KMS-11 (cell line): ENCODE results near the gene LSM14B.

ENCODE experiments used
- H2AFZ ChIP-seq: fragments of 200-600 bp; sonication (generic); 2 replicates; pipeline ENCODE4 v1.6.1; 2016; ENCODE audit warnings: antibody characterized with exemption, mixed run types, low read depth
- H3K27ac ChIP-seq: fragments of 200-600 bp; sonication (generic); 2 replicates; pipeline ENCODE4 v1.6.1; 2016; ENCODE audit warnings: mild to moderate bottlenecking, mixed run types
- H3K27me3 ChIP-seq: fragments of 200-600 bp; sonication (generic); 2 replicates; pipeline ENCODE4 v1.6.1; 2017; ENCODE audit warnings: mild to moderate bottlenecking, low read depth, mixed run types, moderate library complexity; ENCODE audit not compliant: insufficient read depth
- H3K36me3 ChIP-seq: fragments of 200-600 bp; sonication (generic); 2 replicates; pipeline ENCODE4 v1.6.1; 2017; ENCODE audit warnings: mild to moderate bottlenecking, mixed run types; ENCODE audit not compliant: insufficient read depth
- H3K4me1 ChIP-seq: fragments of 200-600 bp; sonication (generic); 2 replicates; pipeline ENCODE4 v1.6.1; 2016; ENCODE audit warnings: mild to moderate bottlenecking, low read depth, mixed run types; ENCODE audit not compliant: poor library complexity, severe bottlenecking
- H3K4me2 ChIP-seq: fragments of 200-600 bp; sonication (generic); 2 replicates; pipeline ENCODE4 v1.7.0; 2016; ENCODE audit warnings: mild to moderate bottlenecking, mixed run types
- H3K4me3 ChIP-seq: fragments of 200-600 bp; sonication (generic); IDR thresholded peaks from 2 replicates; pipeline ENCODE4 v1.6.1; 2017; ENCODE audit warnings: low read depth, low read length, mixed read lengths; ENCODE audit not compliant: insufficient read depth
- H3K79me2 ChIP-seq: fragments of 200-600 bp; sonication (generic); 2 replicates; pipeline ENCODE4 v1.6.1; 2016; ENCODE audit warnings: low read depth, mixed run types; ENCODE audit not compliant: insufficient read depth
- H3K9ac ChIP-seq: fragments of 200-600 bp; sonication (generic); 2 replicates; pipeline ENCODE4 v1.6.1; 2016; ENCODE audit warnings: mild to moderate bottlenecking, mixed run types
- H4K20me1 ChIP-seq: fragments of 200-600 bp; sonication (generic); 2 replicates; pipeline ENCODE4 v1.6.1; 2016; ENCODE audit warnings: mild to moderate bottlenecking, mixed run types; ENCODE audit not compliant: insufficient read depth
- CTCF ChIP-seq: fragments of 200-600 bp; sonication (generic); conservative IDR thresholded peaks from 2 replicates; pipeline ENCODE4 v1.6.1; 2017; ENCODE audit warnings: low read depth, mild to moderate bottlenecking, antibody characterized with exemption, low read length, moderate library complexity, mixed read lengths

Gene LSM14B

GRCh38 chr20:62172666-62173065 is 50.4 kb downstream of the LSM14B start:
- no peak for TF ChIP-seq CTCF
- H3K9ac ChIP-seq = no peak overlapping the region
- no peak overlapping the region for H3K27ac ChIP-seq
- no peaks in the 10 kb centered on the region for H3K79me2 ChIP-seq
- H3K4me3 ChIP-seq = no peak overlapping the region
- H3K27me3 ChIP-seq = no peaks in the 10 kb centered on the region
- H3K4me1 ChIP-seq = no peaks in the 10 kb centered on the region
- H3K36me3 ChIP-seq = no peaks in the 10 kb centered on the region
- no peak overlapping the region for H2AFZ ChIP-seq
- H4K20me1 ChIP-seq = no peaks in the 10 kb centered on the region
- H3K4me2 ChIP-seq = no peak overlapping the region

- H3K4me1 ChIP-seq = no peaks in the 10 kb centered on the region
- H2AFZ ChIP-seq = no peak overlapping the region
- no peak overlapping the region for H3K4me2 ChIP-seq
- no peak overlapping the region for H3K9ac ChIP-seq
- no peaks in the 10 kb centered on the region for H4K20me1 ChIP-seq
- H3K27me3 ChIP-seq = no peaks in the 10 kb centered on the region
- no peak overlapping the region for H3K4me3 ChIP-seq
- TF ChIP-seq CTCF = no peak
- H3K27ac ChIP-seq = no peak overlapping the region
- H3K36me3 ChIP-seq = no peaks in the 10 kb centered on the region
- H3K79me2 ChIP-seq = no peaks in the 10 kb centered on the region
Observed at GRCh38 chr20:62174021-62174804, 51.9 kb downstream of the LSM14B start.

GRCh38 chr20:62174870-62175624 is 52.8 kb downstream of the LSM14B start:
- no peak for TF ChIP-seq CTCF
- no peaks in the 10 kb centered on the region for H3K36me3 ChIP-seq

GRCh38 chr20:62175711-62176110 is 53.4 kb downstream of the LSM14B start:
- TF ChIP-seq CTCF = no peak
- H2AFZ ChIP-seq = no peak overlapping the region
- no peaks in the 10 kb centered on the region; the same call in 1 of the 2 replicates for H4K20me1 ChIP-seq
- no peaks in the 10 kb centered on the region for H3K36me3 ChIP-seq
- H3K4me1 ChIP-seq = no peaks in the 10 kb centered on the region
- H3K9ac ChIP-seq = no peak overlapping the region
- H3K79me2 ChIP-seq = no peaks in the 10 kb centered on the region
- H3K4me3 ChIP-seq = no peak overlapping the region
- no peaks in the 10 kb centered on the region for H3K27me3 ChIP-seq
- H3K27ac ChIP-seq = no peak overlapping the region
- no peak overlapping the region for H3K4me2 ChIP-seq

More at GRCh38 chr20:62174870-62175624, 52.8 kb downstream of the LSM14B start:
- H3K27me3 ChIP-seq = no peaks in the 10 kb centered on the region
- H3K4me1 ChIP-seq = no peaks in the 10 kb centered on the region
- H3K4me2 ChIP-seq = no peak overlapping the region
- no peaks in the 10 kb centered on the region; the same call in 1 of the 2 replicates for H4K20me1 ChIP-seq
- no peak overlapping the region for H2AFZ ChIP-seq
- H3K4me3 ChIP-seq = no peak overlapping the region
- H3K9ac ChIP-seq = no peak overlapping the region
- H3K27ac ChIP-seq = no peak overlapping the region
- no peaks in the 10 kb centered on the region for H3K79me2 ChIP-seq
